NCI-H2029 treated with DMSO at 0.1 percent for 48 hours (cell line): ENCODE data around the gene SLC16A11.
A peak's percentile ranks its signal among the peaks of the same experiment; 100 is the strongest.

ENCODE experiments used
- DNase-seq: peaks from one replicate; lab custom pipeline; 2025; lab: John Stamatoyannopoulos, UW

SLC16A11 gene

GRCh38 chr17:7025245-7025644 lies 18.6 kb downstream of the SLC16A11 start:
- no peak for DNase-seq

- no peak for DNase-seq
Observed at GRCh38 chr17:7024402-7024785, 19.5 kb downstream of the SLC16A11 start.

GRCh38 chr17:7023576-7024401 lies 20.1 kb downstream of the SLC16A11 start:
- DNase-seq = peak; percentile 46

- no peak for DNase-seq
Observed at GRCh38 chr17:7022781-7023571, 20.9 kb downstream of the SLC16A11 start, which contains the start of gene BCL6B. TSS of gene BCL6B (plus strand) at chr17:7023050. CDS start at chr17:7023672, 622 bp downstream.

GRCh38 chr17:7021993-7022778 lies 21.7 kb downstream of the SLC16A11 start:
- DNase-seq = peak; percentile 20

GRCh38 chr17:7020894-7021664 lies 22.8 kb downstream of the SLC16A11 start:
- DNase-seq = no peak

- peak; percentile 18 for DNase-seq
Observed at GRCh38 chr17:7019839-7020519, 23.9 kb downstream of the SLC16A11 start.

GRCh38 chr17:7019367-7019766 lies 24.5 kb downstream of the SLC16A11 start:
- no peak for DNase-seq

GRCh38 chr17:7018331-7018964 lies 25.4 kb downstream of the SLC16A11 start:
- DNase-seq = no peak

- no peak for DNase-seq
Observed at GRCh38 chr17:7017827-7018200, 26.1 kb downstream of the SLC16A11 start.

GRCh38 chr17:7016886-7017826 lies 26.7 kb downstream of the SLC16A11 start:
- DNase-seq = no peak

GRCh38 chr17:7016418-7016817 lies 27.5 kb downstream of the SLC16A11 start:
- no peak for DNase-seq

- no peak for DNase-seq
Observed at GRCh38 chr17:7014995-7015958, 28.6 kb downstream of the SLC16A11 start.

GRCh38 chr17:7014261-7014994 lies 29.5 kb downstream of the SLC16A11 start:
- DNase-seq = peak; percentile 29

GRCh38 chr17:7011942-7012254 lies 32.0 kb downstream of the SLC16A11 start:
- no peak for DNase-seq

- DNase-seq = no peak
Observed at GRCh38 chr17:7011415-7011814, 32.5 kb downstream of the SLC16A11 start.

- no peak for DNase-seq
Observed at GRCh38 chr17:7010523-7010922, 33.4 kb downstream of the SLC16A11 start.

- DNase-seq = no peak
Observed at GRCh38 chr17:7007143-7007542, 36.7 kb downstream of the SLC16A11 start.
